Measurements from ENCODE around the gene IVNS1ABP.
"Not testable (repeated sequence)": the region's sequence is repeated elsewhere in the genome, so short reads cannot be mapped to it uniquely, and the experiment has no call there.

The IVNS1ABP gene

DNA sequence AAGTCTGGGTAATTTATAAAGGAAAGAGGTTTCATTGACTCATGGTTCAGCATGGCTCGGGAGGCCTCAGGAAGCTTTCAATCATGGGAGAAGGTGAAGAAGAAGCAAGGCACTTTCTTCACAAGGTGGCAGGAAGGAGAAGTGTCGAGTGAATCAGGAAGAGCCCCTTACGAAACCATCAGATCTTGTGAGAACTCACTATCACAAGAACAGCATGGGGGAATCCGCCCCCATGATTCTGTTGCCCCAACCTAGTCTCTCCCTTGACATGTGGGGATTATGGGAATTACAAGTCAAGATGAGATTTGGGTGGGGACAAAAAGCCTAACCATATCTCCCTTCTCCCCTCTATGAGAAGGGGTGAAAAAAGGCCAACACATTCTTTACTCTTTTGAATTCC lies 11.2 kb upstream of the IVNS1ABP start:
- no peak for DNase-seq

DNA sequence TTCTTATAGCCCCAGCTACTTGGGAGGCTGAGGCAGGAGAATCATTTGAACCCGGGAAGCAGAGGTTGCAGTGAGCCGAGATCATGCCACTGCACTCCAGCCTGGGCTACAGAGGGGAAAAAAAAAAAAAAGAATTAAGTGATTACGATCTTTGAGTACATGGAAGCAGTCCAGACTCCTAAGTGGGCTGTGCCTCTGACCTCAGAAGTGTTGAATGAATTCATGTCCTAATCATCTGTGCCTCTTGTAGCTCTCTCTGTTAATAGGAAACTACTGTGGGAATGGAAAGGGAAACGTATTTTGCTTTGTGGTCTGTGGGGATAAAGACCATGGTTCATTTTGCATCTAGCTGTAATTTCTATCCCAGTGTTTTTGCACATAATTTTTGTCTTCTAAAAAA lies 8.4 kb upstream of the IVNS1ABP start:
- no peak for DNase-seq

DNA sequence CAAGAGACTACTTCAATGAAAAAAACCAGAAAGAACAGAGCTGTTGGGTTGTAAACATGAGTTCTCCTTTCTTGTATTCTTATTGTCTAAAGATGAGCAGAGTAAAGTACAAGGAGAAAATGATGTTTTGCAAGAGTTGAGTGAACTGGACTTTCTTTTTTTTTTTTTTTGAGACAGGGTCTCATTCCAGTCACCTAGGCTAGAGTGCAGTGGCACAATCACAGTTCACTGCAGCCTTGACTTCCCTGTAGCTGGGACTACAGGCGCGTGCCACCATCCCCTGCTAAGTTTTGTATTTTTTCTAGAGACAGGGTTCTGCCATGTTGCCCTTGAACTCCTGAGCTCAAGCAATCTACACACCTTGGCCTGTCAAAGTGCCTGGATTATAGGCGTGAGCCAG lies 7.1 kb upstream of the IVNS1ABP start:
- DNase-seq, result no peak

DNA sequence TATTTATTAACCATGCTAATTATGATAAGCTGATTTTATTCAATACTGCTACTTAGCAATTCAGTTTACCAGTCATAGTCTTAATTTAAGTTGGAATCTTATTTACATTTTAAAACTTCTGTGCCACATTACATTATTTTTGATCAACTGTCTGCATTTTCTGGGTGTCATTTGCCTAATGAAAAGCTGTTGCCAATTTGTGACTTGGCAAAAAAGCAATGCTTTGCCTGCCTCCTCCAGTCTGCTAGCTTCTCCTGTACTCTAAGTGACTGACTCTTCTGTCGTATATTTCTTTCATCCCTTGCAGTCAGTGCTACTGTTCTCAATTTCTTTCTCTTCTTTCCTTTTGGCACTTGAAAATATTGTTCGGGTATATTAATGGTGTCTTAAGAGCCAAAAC lies 5.6 kb upstream of the IVNS1ABP start:
- DNase-seq, result no peak

DNA sequence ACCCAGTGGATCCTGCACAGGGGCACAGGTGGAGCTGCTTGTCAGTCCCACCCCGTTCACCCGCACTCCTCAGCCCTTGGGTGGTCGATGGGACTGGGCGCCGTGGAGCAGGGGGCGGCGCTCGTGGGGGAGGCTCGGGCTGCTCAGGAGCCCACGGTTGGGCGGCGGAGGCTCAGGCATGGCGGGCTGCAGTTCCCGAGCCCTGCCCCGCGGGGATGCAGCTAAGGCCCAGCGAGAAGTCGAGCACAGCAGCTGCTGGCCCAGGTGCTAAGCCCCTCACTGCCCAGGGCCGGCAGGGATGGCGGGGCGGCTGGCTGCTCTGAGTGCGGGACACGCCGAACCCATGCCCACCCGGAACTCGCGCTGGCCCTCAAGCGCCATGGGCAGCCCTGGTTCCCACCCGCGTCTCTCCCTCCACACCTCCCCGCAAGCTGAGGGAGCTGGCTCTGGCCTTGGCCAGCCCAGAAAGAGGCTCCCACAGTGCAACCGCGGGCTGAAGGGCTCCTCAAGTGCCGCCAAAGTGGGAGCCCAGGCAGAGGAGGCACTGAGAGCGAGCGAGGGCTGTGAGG lies 4.7 kb upstream of the IVNS1ABP start:
- DNase-seq, result not testable (repeated sequence)

DNA sequence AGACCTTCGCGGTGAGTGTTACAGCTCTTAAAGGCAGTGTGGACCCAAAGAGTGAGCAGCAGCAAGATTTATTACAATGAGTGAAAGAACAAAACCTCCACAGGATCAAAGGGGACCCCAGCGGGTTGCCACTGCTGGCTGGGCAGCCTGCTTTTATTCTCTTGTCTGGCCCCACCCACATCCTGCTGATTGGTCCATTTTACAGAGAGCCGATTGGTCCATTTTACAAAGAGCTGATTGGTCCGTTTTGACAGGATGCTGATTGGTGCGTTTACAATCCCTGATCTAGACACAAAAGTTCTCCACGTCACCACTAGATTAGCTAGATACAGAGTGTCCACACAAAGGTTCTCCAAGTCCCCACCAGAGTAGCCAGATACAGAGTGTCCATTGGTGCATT lies 4.1 kb upstream of the IVNS1ABP start:
- not testable (repeated sequence) for DNase-seq

DNA sequence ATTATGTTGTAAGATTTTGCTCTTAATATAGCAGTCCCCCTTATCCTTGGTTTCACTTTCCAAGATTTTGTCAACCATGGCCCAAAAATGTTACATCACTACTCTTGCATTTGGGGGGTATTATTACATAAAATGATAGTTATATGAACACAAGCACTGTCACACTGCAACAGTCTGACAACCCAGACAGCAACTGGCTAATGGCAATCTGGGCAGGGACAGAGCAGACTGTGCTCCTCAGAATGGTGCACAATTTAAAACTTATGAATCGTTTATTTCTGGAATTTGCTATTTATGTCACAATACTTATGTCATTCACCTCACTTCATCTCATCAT lies 2.1 kb upstream of the IVNS1ABP start:
- no peak for DNase-seq

DNA sequence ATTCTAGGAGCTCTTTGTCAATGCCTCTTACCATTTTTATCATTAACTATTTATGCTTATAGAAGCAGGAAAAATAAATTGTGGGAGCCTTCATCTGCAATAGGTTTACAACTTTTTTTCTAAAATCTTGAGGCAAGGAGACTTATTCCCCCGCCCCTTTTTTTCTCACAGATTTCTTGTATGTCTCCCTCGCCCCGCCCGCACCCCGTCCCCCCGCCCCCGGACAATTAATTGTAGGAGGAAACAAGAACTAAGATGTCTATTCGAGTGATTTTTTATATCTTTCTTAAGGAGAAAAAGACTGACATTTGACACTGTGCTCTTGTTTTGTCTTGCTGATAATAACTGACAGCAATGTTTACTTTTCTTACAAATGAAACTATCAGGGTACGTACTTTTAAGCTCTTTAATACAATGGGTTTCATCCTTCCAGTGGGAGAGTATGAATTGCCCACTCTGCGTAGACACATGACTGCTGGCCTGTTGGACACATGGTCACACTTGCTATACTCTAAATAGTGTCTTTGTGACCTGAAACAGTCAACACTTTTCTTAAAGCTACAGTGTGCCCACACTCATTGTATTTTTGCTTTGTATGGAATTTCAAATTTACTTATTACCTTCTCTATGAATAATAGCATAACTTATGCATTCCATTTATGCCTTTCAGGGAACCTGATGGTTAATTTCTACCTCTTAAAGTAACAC lies 1.5 kb upstream of the IVNS1ABP start:
- DNase-seq, result no peak

DNA sequence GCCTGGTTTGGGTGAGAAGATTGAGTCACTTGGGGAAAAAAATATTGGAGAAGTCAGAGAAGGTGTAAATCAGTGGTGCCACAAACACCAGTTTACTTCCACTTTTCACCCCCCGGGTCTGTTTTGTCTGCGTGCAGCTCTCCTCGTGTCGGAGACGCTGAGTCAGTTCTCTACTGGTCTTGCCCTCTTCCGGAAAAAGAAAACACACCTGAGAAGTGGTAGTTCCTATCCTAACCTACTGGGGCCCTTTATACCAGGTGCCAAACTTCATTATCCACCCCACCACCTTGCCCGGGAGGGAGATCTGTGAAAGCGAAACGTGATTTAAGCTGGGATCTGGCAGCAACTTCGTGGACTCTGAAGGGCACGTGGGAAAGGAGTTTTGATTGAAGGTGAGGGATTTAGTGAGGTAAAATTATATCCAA lies 855 bp upstream of the IVNS1ABP start:
- DNase-seq, result peak; percentile 56

DNA sequence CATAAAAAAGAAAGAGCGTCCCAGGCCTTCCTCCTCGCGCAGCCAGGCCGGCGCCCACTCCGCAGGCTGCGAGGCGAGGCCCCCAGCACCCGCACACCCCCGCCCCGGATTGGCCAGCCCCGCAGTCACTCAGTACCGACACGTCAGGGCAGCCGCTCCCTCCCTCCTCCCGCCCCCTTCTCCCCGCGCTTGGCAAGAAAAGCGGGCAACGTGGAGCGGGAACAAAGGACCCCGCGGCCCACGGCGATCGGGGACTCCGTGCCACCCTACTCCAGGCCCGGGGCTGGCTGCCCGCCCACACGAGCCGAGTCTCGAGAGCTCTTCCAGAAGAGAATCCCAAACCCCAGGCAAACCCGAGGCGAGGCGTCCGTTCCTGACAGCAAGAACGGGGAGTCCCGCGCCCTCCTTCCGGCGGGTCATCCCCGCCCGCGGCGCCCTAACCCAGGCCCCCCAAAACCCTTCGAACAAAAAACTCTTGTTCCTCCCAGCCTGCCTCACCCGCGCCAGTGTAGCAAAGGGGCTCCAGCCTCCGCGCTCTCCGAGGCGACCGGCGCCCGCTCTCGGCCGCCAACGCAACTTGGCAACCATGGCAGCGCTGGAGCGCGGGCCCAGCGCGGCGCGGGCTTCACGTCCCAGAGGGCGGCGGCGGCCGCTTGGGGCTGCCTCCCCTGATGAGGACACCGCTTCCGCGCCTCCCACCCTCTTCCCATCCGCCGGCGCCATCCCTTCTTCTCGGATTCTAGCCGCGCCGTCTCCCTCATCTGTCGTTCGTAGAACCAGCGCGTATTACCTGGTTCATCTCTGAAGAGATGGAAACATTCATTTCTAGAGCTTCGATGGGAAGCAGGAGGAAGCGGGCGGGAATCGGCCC lies 645 bp downstream of the IVNS1ABP start:
- DNase-seq, result peak; percentile 85

DNA sequence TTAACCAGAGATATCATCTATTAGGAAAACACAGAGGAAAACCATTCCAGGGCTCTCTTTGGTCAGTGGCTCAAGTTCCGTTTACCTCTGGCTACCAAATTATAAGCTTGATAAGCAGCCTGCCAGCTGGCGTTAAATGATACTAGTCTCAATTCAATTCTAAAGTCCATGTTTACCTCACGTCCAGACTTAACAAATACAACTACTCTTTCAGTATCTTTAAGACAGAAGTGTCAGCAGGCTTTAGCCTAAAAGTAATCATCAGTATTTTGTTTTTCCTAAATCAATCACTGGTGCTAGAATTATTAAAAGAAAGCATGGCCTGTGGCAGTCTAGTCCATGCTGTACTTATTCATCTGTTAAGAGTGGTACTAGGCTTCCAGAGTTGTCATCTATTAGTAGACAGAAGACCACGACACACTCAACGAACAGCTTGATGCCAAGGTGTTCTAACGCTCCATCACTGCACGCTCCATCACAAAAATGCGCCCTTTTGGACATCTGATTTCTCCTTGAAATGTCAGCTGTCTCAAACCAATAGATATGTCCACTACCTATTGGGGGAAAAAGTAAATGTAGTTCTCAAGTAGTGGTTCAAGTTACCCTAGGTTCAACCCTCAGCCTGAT lies 1.5 kb downstream of the IVNS1ABP start:
- DNase-seq, result no peak

DNA sequence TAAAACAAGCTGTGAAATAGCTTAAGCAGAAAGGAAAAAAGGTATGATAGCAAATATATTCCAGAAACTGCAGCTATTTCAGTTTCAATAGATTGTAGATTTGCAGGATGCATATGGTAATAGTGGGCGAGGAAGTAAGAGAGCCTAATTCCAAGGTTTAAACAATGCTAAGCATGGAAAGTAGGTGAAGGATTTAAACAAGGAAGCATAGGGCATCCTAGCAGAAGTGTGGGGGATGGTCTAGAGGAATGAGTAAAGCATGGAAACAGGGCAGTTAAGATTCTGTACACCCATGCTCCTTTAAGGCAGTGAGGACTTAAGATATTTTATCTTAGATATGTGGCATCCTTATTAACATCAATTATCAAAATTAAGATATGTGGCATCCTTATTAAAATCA lies 2.6 kb downstream of the IVNS1ABP start:
- DNase-seq, result no peak

DNA sequence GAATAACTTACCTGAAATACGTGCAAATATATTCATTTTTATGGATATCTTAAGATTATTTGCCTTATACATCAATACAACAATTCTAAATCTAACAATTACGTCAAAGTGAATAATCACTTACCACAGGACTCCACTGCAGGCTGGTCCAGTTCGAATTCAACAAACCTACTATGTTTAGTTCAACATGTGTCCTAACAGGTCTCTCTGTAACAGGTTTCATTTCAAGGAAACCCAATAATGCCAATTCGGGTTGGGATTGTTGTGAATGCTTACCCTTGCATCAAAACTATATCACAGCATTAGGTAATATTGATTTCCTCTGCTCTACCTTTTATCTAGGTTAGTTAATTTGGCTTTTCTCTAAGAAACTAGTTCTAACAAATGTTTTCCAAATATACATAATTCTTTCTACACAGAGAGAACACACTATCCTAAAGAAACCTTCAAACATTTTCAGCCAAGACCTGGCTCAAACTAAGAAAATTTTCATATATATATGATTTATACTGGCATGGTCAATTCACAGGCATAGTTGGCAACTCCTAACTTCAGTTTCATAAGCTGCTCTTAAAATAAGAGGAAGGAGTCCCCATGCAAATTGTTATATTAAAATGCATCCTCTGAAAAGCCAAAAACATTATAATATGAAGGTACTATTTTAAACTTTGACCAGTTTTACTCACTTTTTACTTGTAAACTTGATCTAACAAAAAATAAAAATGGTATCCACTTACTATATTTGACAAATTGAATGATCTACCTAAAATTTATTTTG lies 4.5 kb downstream of the IVNS1ABP start:
- no peak for DNase-seq

DNA sequence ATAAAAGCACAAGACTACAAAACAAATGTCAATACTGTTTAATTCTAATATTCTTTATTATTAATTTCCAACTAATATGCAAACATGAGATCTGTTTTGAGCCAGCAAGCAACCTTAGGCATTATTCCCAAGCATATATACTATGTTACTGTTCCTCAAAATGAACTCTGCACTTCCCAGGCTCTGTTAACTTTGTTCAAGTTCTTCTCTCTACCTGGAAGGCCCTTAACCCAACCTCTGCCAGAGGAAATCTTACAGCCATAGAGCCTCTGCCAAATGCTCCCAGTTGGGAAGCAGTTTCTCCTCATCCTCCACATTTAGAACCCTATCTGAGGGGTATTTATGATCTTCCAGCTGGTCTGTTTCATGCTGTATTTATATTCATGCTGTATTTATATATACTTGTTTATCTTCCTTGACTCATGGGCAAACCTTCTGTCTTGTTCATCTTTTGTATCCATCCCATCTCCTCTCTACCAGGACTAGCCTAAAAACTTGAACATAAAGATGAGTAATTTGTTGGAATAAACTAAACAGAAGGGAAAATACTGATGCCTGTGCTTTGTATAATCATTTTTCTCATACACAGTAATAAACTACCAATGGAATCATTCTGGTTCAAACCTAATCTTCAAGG lies 5.3 kb downstream of the IVNS1ABP start:
- no peak for DNase-seq

DNA sequence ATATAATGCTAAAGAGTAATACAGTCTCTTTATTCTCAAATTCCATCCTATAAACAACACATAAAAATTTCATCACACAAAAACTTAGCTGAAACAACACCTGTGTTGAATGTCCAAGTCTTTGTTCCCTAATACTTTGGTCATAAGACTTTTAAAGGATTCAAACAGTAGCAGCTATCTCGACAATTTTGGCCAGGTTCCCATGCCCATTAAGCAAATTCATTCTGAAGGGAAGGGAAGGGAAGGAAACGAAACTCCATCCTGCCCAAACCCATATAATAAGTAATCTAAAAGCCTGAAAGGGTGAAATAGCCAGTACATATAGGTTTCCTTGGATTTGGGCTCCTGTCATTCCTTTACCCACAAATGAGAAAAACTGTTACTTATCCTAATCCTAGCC lies 7.5 kb downstream of the IVNS1ABP start:
- no peak for DNase-seq

DNA sequence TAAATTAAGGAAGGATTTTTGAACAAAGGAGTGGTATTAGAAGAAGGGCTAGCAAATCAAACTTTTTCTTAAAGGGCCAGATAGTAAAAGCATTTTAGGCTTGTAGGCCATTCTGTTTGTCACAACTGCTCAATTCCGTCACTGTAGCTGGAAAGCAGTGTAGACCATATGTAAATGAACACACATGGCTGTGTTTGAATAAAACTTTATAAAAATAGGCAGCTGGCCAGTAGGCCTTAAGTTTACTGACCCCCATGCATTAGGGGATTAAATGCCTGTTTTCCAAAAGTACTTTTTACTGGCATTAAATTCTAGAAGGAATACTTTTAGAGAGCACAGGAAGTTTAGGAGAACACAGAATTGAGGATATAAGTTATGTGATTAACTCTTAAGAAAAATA lies 8.9 kb downstream of the IVNS1ABP start:
- no peak for DNase-seq

DNA sequence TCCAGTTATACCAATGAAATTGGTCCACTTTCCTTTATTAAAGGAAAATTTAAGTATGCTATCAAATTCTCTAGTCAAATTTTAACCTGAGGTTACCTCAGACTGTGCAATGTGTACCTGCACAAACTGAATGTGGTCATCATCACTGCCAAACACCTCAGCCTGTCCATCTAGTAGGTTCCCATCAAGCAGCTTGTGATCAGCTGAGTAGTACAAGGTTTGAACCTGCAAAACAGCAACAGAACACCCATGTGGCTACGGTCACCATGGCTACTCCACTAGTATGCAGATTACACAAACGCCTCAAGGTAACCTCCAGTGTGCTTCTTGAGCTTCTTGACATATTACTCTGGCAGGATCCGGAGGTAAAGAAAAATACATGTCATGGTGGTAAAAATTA lies 11.6 kb downstream of the IVNS1ABP start:
- no peak for DNase-seq

DNA sequence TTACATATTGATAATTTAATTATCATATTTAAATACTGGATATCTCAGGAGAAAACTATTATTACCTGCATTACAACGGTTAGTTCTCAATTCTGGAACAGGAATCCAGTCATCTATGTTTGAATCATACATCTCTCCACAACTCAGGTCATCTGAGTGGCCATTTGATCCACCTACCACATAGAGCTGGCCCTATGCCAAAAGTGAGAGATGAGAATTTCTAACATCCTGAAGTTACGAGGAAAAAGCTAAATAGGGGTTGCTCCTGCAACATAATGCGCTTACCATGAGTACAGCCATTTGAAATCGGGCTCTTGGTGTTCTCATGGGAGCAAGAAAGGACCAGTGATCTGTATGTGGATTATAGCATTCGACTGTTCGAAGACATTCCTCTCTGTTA lies 16.9 kb downstream of the IVNS1ABP start:
- no peak for DNase-seq

DNA sequence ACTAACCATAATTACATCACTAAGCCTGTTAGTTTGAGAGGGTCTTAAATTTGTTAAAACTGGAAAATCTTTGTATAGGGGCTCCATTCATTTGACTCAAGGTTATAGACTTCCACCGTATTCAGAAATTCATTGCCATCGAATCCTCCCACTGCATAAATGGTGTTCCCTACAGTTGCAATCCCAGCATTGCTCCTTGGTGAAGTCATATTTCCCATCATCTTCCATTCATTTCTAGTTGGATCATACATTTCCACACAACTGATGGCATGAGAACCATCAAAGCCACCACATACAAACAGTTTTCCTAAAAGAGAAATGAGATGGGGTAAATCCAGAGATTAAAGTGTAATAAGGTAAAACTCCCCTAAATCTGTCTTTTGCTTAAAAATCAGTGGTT lies 19.1 kb downstream of the IVNS1ABP start:
- DNase-seq, result no peak

DNA sequence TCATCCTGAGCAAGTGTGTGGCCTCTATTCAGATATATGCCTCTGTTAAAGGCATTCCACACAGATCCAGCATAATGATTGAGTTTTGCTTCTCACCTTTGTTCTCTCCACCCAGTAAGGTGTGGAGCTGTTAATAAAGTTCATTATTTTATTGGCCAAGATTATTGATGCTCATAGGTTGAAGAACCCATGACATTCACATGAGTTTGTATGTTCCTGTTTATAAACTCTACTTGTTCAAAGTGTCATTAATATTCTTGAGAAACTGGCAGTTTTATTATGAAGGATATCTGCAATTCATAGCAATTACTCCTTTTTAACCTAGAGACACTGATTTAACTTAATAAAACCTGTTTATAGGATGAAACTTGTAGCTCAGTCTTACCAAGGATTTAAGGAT lies 22.0 kb downstream of the IVNS1ABP start:
- no peak for DNase-seq

DNA sequence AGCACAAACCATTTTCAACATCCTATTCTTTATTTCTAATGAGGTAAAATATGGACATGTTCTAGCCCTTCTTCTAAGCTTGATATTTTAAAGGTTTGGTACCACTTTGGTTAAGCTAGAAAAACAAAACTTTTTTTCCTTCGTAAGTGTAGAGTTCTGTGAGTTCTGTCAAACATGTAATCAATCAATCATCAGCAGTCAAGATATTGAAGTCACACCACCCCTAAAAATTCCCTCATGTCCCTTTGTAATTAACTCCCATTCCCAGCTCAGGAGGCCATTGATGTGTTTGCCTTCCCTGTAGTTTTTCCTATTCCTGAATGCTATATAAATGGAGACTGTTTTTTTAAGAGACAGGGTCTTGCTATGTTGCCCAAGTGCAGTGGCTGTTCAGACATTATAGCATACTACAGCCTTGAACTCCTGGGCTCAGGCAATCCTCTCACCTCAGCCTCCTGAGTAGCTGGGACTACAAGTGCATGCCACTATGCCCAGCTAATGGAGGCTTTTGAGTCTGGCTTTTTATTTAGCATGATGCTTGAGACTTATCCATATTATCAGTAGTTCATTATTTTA lies 23.0 kb downstream of the IVNS1ABP start:
- DNase-seq, result no peak

DNA sequence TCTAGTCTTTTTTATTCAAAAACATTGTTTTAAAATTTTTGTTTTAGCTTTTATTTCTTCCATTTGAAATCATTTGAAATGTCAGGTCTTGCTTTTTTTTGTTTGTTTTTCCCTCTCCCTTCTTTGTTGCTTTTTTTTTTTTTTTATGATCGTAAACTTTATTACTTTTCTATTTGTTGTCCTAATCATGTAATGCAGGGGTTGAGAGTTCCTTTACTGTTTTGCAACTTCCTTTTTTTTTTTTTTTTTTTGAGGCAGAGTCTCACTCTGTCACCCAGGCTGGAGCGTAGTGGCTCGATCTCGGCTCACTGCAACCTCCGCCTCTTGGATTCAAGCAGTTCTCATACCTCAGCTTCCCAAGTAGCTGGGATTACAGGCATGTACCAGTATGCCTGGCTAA lies 24.8 kb downstream of the IVNS1ABP start:
- DNase-seq, result no peak
